ENCODE measurements around the gene LRRC19.

Gene LRRC19

GRCh38 chr9:27042476-27042875, 37.0 kb upstream of the LRRC19 start:
- DNase-seq (ENCODE audit: low read depth): no peak
- H3K4me3 ChIP-seq (ENCODE audit: control insufficient read depth, low read depth, low read length): no peak overlapping the region
- TF ChIP-seq CTCF (conservative IDR thresholded peaks at IDR 0.05; ENCODE audit: control insufficient read depth, insufficient read depth, low read depth, low read length): no peak

DNA sequence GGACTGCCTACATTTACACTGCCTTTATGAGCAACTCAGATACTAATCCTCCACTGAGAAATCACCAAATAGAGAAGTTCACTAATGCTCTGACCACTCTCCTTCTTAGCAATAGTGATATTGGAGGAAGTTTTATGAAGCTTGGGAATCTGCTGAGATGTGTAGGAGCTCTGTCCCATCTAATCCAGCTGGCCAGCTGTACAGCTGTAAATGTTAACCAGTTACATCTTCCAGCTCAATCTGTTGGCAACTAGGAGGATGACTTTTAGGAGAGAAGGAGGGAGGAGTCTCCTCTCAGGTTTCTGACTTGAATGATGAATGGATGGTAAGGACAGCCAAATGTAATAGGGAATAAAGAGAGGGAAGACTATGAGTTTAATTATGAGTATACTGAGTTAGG, 36.3 kb upstream of the LRRC19 start:
- DNase-seq (ENCODE audit: low read depth): peak; percentile 7
- no peak overlapping the region for H3K4me3 ChIP-seq (ENCODE audit: control insufficient read depth, low read depth, low read length)
- TF ChIP-seq CTCF (conservative IDR thresholded peaks at IDR 0.05; ENCODE audit: control insufficient read depth, insufficient read depth, low read depth, low read length): no peak

DNA sequence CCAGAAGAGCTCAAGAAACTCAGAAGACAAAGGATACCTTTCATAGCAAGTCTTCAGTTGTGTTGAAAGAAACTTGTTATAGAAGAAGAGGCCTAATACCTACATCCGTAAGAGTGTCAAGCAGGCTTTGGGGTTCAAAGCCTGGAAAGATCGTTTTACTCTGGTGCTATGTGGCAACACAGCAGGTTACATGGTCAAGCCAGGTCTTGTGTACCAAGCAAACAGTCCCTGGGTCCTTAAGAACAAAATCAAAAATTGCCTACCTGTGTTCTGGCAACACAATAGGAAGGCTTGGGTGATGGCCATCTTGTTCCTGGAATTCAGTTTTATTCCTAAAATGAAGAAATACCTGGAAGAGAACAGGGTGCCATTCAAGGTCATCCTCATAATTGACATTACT, 32.0 kb upstream of the LRRC19 start:
- no peak for DNase-seq (ENCODE audit: low read depth)
- H3K4me3 ChIP-seq (ENCODE audit: control insufficient read depth, low read depth, low read length): no peak overlapping the region
- no peak for TF ChIP-seq CTCF (conservative IDR thresholded peaks at IDR 0.05; ENCODE audit: control insufficient read depth, insufficient read depth, low read depth, low read length)

DNA sequence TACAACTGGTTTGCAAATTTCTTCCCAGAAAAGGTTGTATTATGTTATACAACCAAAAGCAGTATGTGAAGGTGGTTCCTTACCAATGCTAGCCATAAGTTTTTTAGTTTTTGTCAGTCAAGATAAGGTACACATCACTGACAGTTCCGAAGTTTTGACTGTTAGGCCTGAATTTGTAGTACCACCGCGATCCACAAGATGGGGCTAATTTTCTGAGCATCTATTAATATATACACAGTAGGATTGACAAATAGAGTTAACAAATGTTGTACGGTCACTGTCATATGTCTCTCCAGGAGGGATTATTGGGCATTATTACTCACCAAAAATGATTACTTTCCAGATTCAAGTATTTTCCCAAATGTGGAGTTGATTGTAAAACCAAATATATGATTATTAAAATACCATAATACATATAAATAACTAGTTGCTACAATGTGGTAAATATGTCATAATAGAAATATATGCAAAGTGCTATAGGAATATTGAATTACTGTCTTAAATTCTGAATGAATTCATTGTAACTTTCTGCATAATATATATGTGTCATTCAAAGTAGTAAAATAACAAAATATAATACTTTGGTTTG, 28.4 kb upstream of the LRRC19 start:
- DNase-seq (ENCODE audit: low read depth): peak; percentile 57
- H3K4me3 ChIP-seq (ENCODE audit: control insufficient read depth, low read depth, low read length): no peak overlapping the region
- TF ChIP-seq CTCF (conservative IDR thresholded peaks at IDR 0.05; ENCODE audit: control insufficient read depth, insufficient read depth, low read depth, low read length): peak; percentile 84

- no peak for DNase-seq (ENCODE audit: low read depth)
- no peak for TF ChIP-seq CTCF (conservative IDR thresholded peaks at IDR 0.05; ENCODE audit: control insufficient read depth, insufficient read depth, low read depth, low read length)
- H3K4me3 ChIP-seq (ENCODE audit: control insufficient read depth, low read depth, low read length): no peak overlapping the region
Measured at GRCh38 chr9:27029186-27029585, 23.7 kb upstream of the LRRC19 start.

DNA sequence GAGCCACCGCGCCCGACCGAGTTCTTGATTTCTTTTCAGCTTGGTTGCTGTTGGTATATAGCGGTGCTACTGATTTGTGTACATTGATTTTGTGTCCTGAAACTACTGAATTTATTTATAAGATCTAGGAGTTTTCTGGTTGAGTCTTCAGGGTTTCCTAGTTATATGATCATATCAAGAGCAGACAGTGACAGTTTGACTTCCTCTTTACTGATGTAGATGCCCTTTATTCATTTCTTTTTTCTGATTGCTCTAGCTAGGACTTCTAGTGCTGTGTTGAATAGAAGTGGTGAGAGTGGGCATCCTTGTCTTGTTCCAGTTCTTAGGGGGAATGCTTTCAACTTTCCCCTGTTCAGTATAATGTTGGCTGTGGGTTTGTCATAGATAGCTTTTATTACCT, 17.4 kb upstream of the LRRC19 start:
- no peak overlapping the region for H3K4me3 ChIP-seq (ENCODE audit: control insufficient read depth, low read depth, low read length)
- no peak for DNase-seq (ENCODE audit: low read depth)
- no peak for TF ChIP-seq CTCF (conservative IDR thresholded peaks at IDR 0.05; ENCODE audit: control insufficient read depth, insufficient read depth, low read depth, low read length)

- no peak overlapping the region for H3K4me3 ChIP-seq (ENCODE audit: control insufficient read depth, low read depth, low read length)
- no peak for TF ChIP-seq CTCF (conservative IDR thresholded peaks at IDR 0.05; ENCODE audit: control insufficient read depth, insufficient read depth, low read depth, low read length)
- peak; percentile 60 for DNase-seq (ENCODE audit: low read depth)
Measured at GRCh38 chr9:27019589-27019988, 14.1 kb upstream of the LRRC19 start.

Measured in fibroblast of mammary gland (primary cell).